Astrocyte of the spinal cord (primary cell): ENCODE measurements around the gene ABTB1.

Source experiments
- DNase-seq: peaks from one replicate; pipeline ENCODE4 v3.0.0; 2011; ENCODE audit warnings: low read depth, low spot score
- H3K4me3 ChIP-seq: 2 replicates; pipeline ENCODE4 v1.5.1; 2011; ENCODE audit warnings: low read depth, mild to moderate bottlenecking, low read length, moderate library complexity
- CTCF ChIP-seq: IDR thresholded peaks from 2 replicates; pipeline ENCODE4 v1.5.1; 2012; ENCODE audit warnings: low read depth, mild to moderate bottlenecking, low read length, inconsistent platforms
- in situ Hi-C: cut with HindIII; loops from 2 replicates; pipeline ENCODE4 v1.10.0; 2017; ENCODE audit warnings: low sequenced_read_pairs

The ABTB1 gene

GRCh38 chr3:127671523-127672428 is 976 bp upstream of the ABTB1 start:
- in situ Hi-C loops = no loop called here
- TF ChIP-seq CTCF = no peak
- H3K4me3 ChIP-seq = peak overlapping the region; percentile 51
- no peak for DNase-seq

GRCh38 chr3:127673191-127674100 is 694 bp downstream of the ABTB1 start:
- in situ Hi-C loops = no loop called here
- TF ChIP-seq CTCF = no peak
- peak; percentile 52 for DNase-seq
- H3K4me3 ChIP-seq = peak overlapping the region; percentile 59

- no peak for TF ChIP-seq CTCF
- in situ Hi-C loops = no loop called here
- DNase-seq = no peak
- H3K4me3 ChIP-seq = no peak overlapping the region
These were observed 1.5 kb downstream of the ABTB1 start for GRCh38 chr3:127674101-127674721.

GRCh38 chr3:127674790-127675189 is 2.0 kb downstream of the ABTB1 start:
- DNase-seq = no peak
- in situ Hi-C loops = no loop called here
- H3K4me3 ChIP-seq = no peak overlapping the region
- no peak for TF ChIP-seq CTCF

GRCh38 chr3:127675651-127676391 is 3.1 kb downstream of the ABTB1 start:
- DNase-seq = no peak
- TF ChIP-seq CTCF = no peak
- H3K4me3 ChIP-seq = no peak overlapping the region
- in situ Hi-C loops = no loop called here

- DNase-seq = no peak
- in situ Hi-C loops = no loop called here
- TF ChIP-seq CTCF = no peak
- no peak overlapping the region for H3K4me3 ChIP-seq
These were observed 3.7 kb downstream of the ABTB1 start for GRCh38 chr3:127676456-127676855.
